GM19395 (cell line): ENCODE results near the gene TRIML2.

Experiments
- ATAC-seq: cut with Tn5 transposase; IDR thresholded peaks from one replicate; pipeline ENCODE4 v1.9.1; 2021; ENCODE audit warnings: mild to moderate bottlenecking, moderate library complexity; ENCODE audit not compliant: unreplicated experiment

TRIML2 gene

GRCh38 chr4:188109157-188109755 lies at the start of gene TRIML2:
TSS of gene TRIML2 (minus strand) at chr4:188109603. CDS start at chr4:188105368, 4,235 bp downstream.
- no peak for ATAC-seq

GRCh38 chr4:188158336-188158735 lies 48.9 kb upstream of the TRIML2 start:
- ATAC-seq = no peak

GRCh38 chr4:188154668-188155405 lies 45.4 kb upstream of the TRIML2 start:
- no peak for ATAC-seq

GRCh38 chr4:188147776-188148175 lies 38.4 kb upstream of the TRIML2 start:
- ATAC-seq = no peak

GRCh38 chr4:188147176-188147575 lies 37.8 kb upstream of the TRIML2 start:
- no peak for ATAC-seq

- ATAC-seq = no peak
Measured at GRCh38 chr4:188146618-188147017, 37.2 kb upstream of the TRIML2 start.

- no peak for ATAC-seq
Measured at GRCh38 chr4:188145601-188146000, 36.2 kb upstream of the TRIML2 start.

- ATAC-seq = no peak
Measured at GRCh38 chr4:188143731-188144130, 34.3 kb upstream of the TRIML2 start.

- ATAC-seq = no peak
Measured at GRCh38 chr4:188139671-188140070, 30.3 kb upstream of the TRIML2 start.

GRCh38 chr4:188139141-188139540 lies 29.7 kb upstream of the TRIML2 start, which contains the start of gene TRIML1:
TSS of gene TRIML1 (plus strand) at chr4:188139441. CDS start at chr4:188139559, 118 bp downstream.
- no peak for ATAC-seq

GRCh38 chr4:188138227-188138626 lies 28.8 kb upstream of the TRIML2 start:
- ATAC-seq = no peak

- ATAC-seq = no peak
Measured at GRCh38 chr4:188132232-188132631, 22.8 kb upstream of the TRIML2 start.

- ATAC-seq = no peak
Measured at GRCh38 chr4:188130355-188130754, 21.0 kb upstream of the TRIML2 start.

- ATAC-seq = no peak
Measured at GRCh38 chr4:188127214-188127874, 17.9 kb upstream of the TRIML2 start.

GRCh38 chr4:188121530-188121929 lies 12.1 kb upstream of the TRIML2 start:
- no peak for ATAC-seq

- no peak for ATAC-seq
Measured at GRCh38 chr4:188117631-188118324, 8.4 kb upstream of the TRIML2 start.

GRCh38 chr4:188113156-188113555 lies 3.8 kb upstream of the TRIML2 start:
- no peak for ATAC-seq

- ATAC-seq = no peak
Measured at GRCh38 chr4:188111955-188112354, 2.6 kb upstream of the TRIML2 start.

- ATAC-seq = no peak
Measured at GRCh38 chr4:188110741-188111471, 1.5 kb upstream of the TRIML2 start.

- no peak for ATAC-seq
Measured at GRCh38 chr4:188110036-188110435, 633 bp upstream of the TRIML2 start.
